ENCODE measurements around the gene OTULINL. TPM values are rescaled to one million over a fixed set of nuclear protein-coding genes. Genes with fewer than 3 reads are reported as not detected.

The OTULINL gene
- total and polyA plus RNA-seq, 2 of the 8 experiments (the other 6 are each of a cell fraction or from before 2014, with no cell fraction given), result 3.1 to 8.3 TPM

GRCh38 chr5:14630671-14631070 is 49.1 kb downstream of the OTULINL start:
- Histone ChIP-seq H3K36me3 (ENCODE audit: control insufficient read depth in 2 of 4, insufficient read depth in 4 of 4, low read length in 3 of 4) (no peaks in the 10 kb centered on the region), H3K14ac (ENCODE audit: insufficient read length) (no peak overlapping the region), H2BK15ac (ENCODE audit: low read length) (no peak overlapping the region), H2BK5ac (ENCODE audit: low read depth, low read length) (no peak overlapping the region), H3K23ac (ENCODE audit: insufficient read length) (no peak overlapping the region), H2BK20ac (ENCODE audit: low read length) (no peak overlapping the region), H3K56ac (replicated peaks; ENCODE audit: insufficient read length, low read depth, low read length) (no peak overlapping the region), H3K23me2 (ENCODE audit: low read depth, low read length) (peaks cover 1% of the 10 kb centered on the region; the same call in 1 of the 2 replicates), H3K4me2 (ENCODE audit: insufficient read depth in 1 of 2, low read depth in 2 of 2, low read length in 2 of 2) (no peak overlapping the region), H4K5ac (ENCODE audit: insufficient read length, low read depth, low read length) (no peak overlapping the region), H4K20me1 (replicated peaks in 1 of 2; ENCODE audit: control insufficient read depth in 1 of 2, insufficient read depth in 2 of 2, low read length in 2 of 2) (no peaks in the 10 kb centered on the region), H2BK120ac (replicated peaks; ENCODE audit: low read depth, low read length) (no peak overlapping the region), H2AFZ (ENCODE audit: low read length) (no peak overlapping the region), H2BK12ac (ENCODE audit: low read depth, low read length) (no peak overlapping the region), H3K4me1 (replicated peaks in 1 of 4; ENCODE audit: control insufficient read depth in 3 of 4, insufficient read depth in 4 of 4, low read length in 3 of 4) (no peaks in the 10 kb centered on the region), H2AK5ac (ENCODE audit: low read depth, low read length) (no peak overlapping the region), H3K27me3 (replicated peaks in 1 of 4; ENCODE audit: control insufficient read depth in 3 of 4, extremely low read depth in 1 of 4, insufficient read depth in 3 of 4, low read length in 3 of 4) (no peaks in the 10 kb centered on the region), H4K91ac (replicated peaks; ENCODE audit: insufficient read length, low read length) (no peak overlapping the region), H3K79me2 (ENCODE audit: control insufficient read depth in 1 of 2, insufficient read depth in 2 of 2, low read length in 2 of 2) (no peaks in the 10 kb centered on the region), H3K4ac (replicated peaks; ENCODE audit: insufficient read length, low read depth, low read length) (no peak overlapping the region), H3K18ac (ENCODE audit: extremely low read depth, low read length) (no peak overlapping the region), H3K4me3 (ENCODE audit: extremely low read depth in 1 of 4, insufficient read depth in 2 of 4, low read depth in 3 of 4, low read length in 4 of 4) (no peak overlapping the region), H3K79me1 (ENCODE audit: low read depth, low read length) (no peaks in the 10 kb centered on the region), H4K8ac (ENCODE audit: extremely low read depth, insufficient read depth, low read length) (no peak overlapping the region), H3K27ac (ENCODE audit: low read depth, low read length) (no peak overlapping the region), H3K9ac (replicated peaks in 1 of 4; ENCODE audit: extremely low read depth in 1 of 4, low read depth in 3 of 4, low read length in 3 of 4) (no peak overlapping the region), H3K9me3 (ENCODE audit: insufficient read depth in 2 of 2, low read depth in 1 of 2, low read length in 1 of 2) (no peaks in the 10 kb centered on the region)
- WGBS, 2 experiments (ENCODE audit: extremely low coverage in 1 of 2, insufficient coverage in 1 of 2, insufficient read length in 1 of 2, insufficient replicate concordance in 2 of 2, low coverage in 1 of 2, low lambda C conversion rate in 2 of 2, missing lambda C conversion rate in 1 of 2), result 78% methylated on average over 2 of the region's 2 CpGs; no CpG with 5 or more reads in 1 of the 2 experiments
- DNase-seq (ENCODE audit: low read depth in 1 of 2, low spot score in 2 of 2) (no peak), FAIRE-seq (no peak)
- ChIA-PET POLR2A (ENCODE audit: partially characterized antibody) (no interaction called here), CTCF (ENCODE audit: partially characterized antibody) (interaction anchor here (1.1 to 1.9 kb wide), 4 partner anchors 8 to 232 kb away, joined by 3 to 10 read pairs (median 3); no protein-coding TSS in a partner anchor)
- TF ChIP-seq HDAC2 (IDR thresholded peaks at IDR 0.05; ENCODE audit: borderline replicate concordance in 1 of 2, low read depth in 2 of 2, low read length in 2 of 2) (no peak), RBBP5 (IDR thresholded peaks at IDR 0.05; ENCODE audit: borderline replicate concordance, low read depth, low read length) (no peak), POLR2AphosphoS5 (IDR thresholded peaks at IDR 0.05; ENCODE audit: low read depth, low read length) (no peak), CREB1 (IDR thresholded peaks at IDR 0.05) (no peak), ATF2 (IDR thresholded peaks at IDR 0.05; ENCODE audit: low read length) (no peak), HDAC6 (IDR thresholded peaks at IDR 0.05; ENCODE audit: low read depth, low read length) (no peak), BCL11A (IDR thresholded peaks at IDR 0.05; ENCODE audit: low read depth in 2 of 2, low read length in 2 of 2) (no peak), SIX5 (IDR thresholded peaks at IDR 0.05; ENCODE audit: low read depth, low read length) (no peak), MAX (IDR thresholded peaks at IDR 0.05) (no peak), TEAD4 (IDR thresholded peaks at IDR 0.05; ENCODE audit: low read depth, low read length) (no peak), CHD1 (IDR thresholded peaks at IDR 0.05; ENCODE audit: low read depth, low read length) (no peak), SP1 (IDR thresholded peaks at IDR 0.05; ENCODE audit: low read depth, low read length) (no peak), TAF7 (optimal IDR thresholded peaks at IDR 0.05; ENCODE audit: borderline replicate concordance, low read depth, low read length) (no peak), JUND (IDR thresholded peaks at IDR 0.05; ENCODE audit: low read length) (no peak)

All from H1 (cell line).